Pons (tissue), 1 donor: ENCODE results near the gene MARS1.
"Not testable (repeated sequence)": the region's sequence is repeated elsewhere in the genome, so short reads cannot be mapped to it uniquely, and the experiment has no call there.

Experiments
- DNase-seq: peaks from one replicate; pipeline ENCODE4 v3.0.0-alpha.2; 2016; ENCODE audit warnings: low spot score

The MARS1 gene

DNA sequence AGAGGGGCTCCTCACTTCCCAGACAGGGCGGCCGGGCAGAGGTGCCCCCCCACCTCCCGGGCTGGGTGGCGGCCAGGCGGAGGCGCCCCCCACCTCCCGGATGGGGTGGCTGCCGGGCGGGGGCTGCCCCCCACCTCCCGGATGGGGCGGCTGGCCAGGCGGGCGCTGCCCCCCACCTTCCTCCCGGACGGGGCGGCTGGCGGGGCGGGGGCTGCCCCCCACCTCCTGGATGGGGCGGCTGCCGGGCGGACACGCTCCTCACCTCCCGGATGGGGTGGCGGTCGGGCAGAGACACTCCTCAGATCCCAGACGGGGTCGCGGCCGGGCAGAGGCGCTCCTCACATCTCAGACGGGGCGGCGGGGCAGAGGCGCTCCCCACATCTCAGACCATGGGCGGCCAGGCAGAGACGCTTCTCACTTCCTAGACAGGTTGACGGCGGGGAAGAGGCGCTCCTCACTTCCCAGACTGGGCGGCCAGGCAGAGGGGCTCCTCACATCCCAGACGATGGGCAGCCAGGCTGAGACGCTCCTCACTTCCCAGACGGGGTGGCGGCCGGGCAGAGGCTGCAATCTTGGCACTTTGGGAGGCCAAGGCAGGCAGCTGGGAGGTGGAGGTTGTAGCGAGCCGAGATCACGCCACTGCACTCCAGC is 7.3 kb downstream of the MARS1 start:
- not testable (repeated sequence) for DNase-seq

DNA sequence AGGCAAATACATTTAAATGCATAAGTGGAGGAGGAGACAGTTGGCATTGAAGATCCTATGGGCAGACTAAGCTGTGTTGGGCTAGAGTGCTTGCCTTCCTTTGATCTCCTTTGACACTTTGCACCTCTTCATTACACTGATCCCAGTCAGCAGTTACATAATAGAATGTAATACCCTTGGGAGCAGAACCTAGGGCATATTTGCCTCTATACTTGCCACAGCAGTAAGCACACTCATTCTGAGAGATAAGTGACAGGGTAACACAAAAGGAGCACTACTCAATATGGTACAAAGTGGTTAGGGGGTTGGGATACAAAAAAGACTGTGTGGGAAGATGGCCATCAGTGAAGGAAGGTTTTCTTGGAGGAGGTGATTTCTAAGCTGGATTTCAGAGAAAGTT is 9.0 kb downstream of the MARS1 start:
- no peak for DNase-seq

DNA sequence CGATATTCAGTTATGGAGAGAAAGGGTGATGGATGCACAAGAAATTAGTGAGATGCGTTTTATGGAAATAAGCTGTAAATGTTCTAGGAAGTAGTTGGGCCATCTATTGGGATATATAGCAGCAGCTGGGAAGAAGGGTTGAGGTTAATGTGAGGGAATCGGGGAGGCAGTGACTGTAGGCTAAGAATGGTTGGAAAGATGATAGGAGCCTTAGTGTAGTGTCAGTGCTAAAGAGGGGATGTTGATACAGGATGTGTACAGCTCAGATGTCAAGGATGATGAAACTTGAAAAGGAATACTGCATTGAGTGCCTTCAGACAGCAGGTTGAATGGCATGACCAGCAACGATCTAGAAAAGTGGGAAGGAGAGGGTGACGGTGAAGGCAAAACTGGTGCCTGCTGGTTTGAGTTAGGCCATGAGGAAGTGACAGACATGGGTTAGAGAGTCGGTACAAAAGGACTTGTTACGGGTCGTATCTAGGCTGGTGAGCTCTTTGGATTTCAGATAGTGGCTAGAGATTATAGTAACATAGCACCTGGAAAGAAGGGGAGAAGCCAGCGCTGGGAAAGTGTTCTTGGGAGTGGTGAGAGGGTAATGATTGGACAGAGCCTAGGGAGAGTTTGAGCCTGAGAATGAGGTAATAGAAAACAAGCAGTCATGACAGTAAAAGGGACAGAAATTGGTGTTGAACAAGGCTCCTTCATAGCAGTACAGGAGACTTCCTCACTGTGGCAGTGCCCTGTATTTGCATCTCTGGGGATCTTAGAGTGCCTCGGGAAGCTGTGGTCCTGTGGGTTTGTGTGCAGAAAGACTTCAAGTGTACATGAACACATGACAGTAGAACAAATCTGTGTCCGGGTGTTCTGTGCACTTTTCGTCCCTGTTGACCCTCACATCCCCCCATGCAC is 9.6 kb downstream of the MARS1 start:
- DNase-seq, result no peak

DNA sequence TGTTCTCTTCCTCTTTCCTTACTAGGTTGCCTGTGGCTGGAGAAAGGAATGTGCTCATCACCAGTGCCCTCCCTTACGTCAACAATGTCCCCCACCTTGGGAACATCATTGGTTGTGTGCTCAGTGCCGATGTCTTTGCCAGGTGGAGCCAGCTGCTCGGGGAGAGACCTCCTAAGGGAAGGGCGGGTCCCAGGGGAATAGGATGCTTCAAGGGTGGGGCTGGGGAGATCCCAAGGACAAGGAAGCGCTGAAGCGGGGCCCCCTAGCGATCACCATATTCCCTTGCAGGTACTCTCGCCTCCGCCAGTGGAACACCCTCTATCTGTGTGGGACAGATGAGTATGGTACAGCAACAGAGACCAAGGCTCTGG is 10.2 kb downstream of the MARS1 start:
- DNase-seq, result no peak

DNA sequence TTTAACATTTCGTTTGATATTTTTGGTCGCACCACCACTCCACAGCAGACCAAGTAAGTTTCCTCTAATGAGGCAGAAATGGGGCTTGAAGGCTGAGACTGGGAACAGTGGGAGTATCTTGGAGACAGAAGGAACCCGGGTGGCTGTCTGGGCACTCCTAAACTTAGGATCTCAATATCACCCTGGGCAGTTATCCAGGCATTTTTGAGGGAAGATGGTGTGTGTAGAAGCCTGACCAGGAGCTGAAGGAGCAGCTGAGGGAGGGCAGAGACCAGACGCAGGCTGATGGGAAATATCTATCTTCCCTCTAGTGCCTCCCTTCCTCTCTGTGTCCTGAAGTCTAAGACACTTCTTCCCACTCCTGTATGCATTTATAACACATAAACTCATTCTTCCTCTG is 10.7 kb downstream of the MARS1 start:
- no peak for DNase-seq

DNA sequence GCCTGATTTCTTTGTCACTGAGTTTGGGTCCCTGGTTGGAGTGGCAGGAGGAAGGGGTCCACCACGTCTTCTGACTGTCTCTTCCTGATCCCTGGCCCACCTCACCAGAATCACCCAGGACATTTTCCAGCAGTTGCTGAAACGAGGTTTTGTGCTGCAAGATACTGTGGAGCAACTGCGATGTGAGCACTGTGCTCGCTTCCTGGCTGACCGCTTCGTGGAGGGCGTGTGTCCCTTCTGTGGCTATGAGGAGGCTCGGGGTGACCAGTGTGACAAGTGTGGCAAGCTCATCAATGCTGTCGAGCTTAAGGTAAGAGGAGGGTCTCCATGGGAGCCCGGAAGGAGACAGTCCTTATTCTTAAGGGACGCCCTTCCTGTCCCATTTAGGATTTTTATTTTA is 12.3 kb downstream of the MARS1 start:
- DNase-seq, result no peak

DNA sequence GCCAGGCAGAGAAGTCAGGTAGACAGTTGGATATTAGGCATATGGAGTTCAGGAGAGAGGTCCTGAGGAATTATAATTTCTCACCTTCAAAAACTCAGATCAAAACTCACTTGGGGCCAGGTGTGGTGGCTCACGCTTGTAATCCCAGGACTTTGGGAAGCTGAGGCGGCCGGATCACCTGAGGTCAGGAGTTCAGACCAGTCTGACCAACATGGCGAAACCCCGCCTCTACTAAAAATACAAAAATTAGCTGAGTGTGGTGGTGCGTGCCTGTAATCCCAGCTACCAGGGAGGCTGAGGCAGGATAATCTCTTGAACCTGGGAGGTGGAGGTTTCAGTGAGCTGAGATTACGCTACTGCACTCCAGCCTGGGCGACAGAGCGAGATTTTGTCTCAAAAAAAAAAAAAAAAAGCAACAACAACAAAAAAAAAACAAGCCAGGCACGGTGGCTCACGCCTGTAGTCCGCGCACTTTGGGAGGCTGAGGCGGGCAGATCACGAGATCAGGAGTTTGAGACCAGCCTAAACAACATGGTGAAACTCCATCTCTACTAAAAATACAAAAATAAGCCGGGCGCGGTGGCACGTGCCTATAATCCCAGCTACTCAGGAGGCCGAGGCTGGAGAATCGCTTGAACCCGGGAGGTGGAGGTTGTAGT is 14.6 kb downstream of the MARS1 start:
- not testable (repeated sequence) for DNase-seq

DNA sequence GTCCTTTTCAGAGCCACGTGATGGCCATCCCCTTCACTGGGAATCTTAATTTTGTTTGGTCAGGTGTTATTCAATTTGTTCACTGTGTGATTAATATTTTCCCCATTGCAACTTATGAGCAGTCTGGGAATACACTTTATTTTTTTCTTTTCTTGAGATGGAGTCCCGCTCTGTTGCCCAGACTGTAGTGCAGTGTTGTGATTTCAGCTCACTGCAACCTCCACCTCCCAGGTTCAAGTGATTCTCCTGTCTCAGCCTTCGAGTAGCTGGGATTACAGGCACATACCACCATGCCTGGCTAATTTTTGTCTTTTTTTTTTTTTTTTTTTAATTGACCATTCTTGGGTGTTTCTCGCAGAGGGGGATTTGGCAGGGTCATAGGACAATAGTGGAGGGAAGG is 18.7 kb downstream of the MARS1 start:
- not testable (repeated sequence) for DNase-seq

DNA sequence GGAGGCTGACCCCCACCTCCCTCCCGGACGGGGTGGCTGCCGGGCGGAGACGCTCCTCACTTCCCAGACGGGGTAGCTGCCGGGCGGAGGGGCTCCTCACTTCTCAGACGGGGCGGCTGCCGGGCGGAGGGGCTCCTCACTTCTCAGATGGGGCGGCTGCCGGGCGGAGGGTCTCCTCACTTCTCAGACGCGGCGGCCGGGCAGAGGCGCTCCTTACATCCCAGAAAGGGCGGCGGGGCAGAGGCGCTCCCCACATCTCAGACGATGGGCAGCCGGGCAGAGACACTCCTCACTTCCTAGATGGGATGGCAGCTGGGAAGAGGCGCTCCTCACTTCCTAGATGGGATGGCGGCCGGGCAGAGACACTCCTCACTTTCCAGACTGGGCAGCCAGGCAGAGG is 19.9 kb downstream of the MARS1 start:
- DNase-seq, result not testable (repeated sequence)

DNA sequence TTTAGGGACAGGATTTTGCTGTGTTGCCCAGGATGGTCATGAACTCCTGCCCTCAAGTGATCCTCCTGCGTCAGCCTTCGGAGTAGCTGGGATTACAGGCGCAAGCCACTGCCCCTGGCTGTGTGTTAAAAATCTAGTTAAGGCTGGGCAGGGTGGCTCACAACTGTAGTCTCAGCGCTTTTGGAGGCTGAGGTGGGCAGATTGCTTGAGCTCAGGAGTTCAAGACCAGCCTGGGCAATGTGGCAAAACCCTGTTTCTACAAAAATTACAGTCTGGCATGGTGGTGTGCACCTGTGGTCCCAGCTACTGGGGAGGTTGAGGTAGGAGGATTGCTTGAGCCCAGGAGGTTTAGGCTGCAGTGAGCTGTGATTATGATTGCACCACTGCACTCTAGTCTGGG is 23.3 kb downstream of the MARS1 start:
- DNase-seq, result no peak

DNA sequence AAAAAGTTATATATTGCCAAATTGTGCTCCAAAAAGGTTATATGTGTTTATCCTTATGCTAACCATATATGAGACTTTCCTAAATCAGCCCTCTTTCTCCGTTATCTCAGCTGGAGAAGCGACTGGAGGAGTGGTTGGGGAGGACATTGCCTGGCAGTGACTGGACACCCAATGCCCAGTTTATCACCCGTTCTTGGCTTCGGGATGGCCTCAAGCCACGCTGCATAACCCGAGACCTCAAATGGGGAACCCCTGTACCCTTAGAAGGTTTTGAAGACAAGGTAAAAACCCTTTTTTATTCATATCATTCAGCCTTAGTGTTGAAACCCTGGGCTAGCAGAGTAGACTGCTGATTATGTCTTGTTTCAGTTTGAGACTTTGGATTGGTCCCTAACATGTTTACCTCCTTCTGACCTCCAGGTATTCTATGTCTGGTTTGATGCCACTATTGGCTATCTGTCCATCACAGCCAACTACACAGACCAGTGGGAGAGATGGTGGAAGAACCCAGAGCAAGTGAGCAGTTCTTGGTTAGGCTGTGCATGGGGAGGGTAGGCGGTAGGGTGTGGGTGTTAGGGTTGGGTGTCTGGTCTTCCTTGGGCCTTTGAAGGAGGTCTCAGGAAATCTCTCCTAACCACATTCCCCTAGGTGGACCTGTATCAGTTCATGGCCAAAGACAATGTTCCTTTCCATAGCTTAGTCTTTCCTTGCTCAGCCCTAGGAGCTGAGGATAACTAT is 23.9 kb downstream of the MARS1 start:
- no peak for DNase-seq

DNA sequence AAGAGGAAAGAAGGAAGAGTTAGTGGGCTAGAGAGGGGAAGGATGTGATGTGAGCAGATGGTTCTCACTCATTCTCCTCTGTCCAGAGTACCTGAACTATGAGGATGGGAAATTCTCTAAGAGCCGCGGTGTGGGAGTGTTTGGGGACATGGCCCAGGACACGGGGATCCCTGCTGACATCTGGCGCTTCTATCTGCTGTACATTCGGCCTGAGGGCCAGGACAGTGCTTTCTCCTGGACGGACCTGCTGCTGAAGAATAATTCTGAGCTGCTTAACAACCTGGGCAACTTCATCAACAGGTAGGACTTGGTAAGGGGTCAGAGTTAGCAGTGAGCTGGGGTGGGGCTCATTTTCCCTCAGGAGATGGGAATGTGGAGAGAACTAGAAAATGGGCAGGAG is 24.8 kb downstream of the MARS1 start:
- no peak for DNase-seq

DNA sequence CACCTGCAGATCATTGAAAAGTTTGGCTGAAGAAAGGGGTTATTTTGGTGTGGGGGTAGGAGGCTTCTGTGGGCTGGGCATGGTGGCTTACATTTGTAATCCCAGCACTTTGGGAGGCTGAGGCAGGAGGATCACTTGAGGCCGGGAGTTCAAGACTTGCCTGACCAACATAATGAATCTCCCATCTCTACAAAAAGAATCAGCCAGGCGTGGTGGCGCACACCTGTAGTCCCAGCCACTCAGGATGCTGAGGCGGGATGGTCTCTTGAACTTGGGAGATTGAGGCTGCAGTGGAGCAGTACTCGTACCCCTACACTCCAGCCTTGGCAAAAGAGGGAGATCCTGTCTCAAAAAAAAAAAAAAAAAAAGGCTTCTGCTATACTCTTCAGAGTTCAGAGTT is 25.4 kb downstream of the MARS1 start:
- no peak for DNase-seq

DNA sequence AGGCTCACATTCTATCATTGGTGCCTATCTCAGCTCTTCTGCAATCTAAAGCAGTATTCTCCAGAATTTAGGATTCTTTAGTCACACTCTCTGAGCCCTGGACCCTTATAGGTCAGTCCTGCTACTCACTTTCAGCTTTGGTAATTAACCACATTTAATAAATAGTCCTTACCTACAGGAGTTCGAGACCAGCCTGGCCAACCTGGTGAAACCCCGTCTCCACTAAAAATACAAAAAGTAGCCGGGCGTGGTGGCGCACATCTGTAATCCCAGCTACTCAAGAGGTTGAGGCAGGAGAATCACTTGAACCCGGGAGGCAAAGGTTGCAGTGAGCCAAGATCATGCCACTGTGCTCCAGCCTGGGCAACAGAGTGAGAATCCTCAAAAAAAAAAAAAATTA is 25.8 kb downstream of the MARS1 start:
- DNase-seq, result not testable (repeated sequence)

DNA sequence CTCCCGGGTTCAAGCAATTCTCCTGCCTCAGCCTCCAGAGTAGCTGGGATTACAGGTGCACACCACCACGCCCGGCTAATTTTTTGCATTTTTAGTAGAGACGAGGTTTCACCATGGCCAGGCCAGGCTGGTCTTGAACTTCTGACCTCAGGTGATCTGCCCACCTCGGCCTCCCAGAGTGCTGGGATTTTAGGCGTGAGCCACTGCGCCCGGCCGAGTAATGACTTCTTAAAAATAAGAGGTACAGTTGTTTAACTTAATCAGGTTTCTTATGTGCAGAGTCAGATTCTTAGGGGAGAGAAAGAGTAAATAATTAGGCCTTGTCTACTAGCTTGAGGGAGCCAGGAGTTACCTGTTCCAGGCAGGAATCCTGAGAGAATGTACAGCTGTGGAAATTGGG is 26.4 kb downstream of the MARS1 start:
- not testable (repeated sequence) for DNase-seq

DNA sequence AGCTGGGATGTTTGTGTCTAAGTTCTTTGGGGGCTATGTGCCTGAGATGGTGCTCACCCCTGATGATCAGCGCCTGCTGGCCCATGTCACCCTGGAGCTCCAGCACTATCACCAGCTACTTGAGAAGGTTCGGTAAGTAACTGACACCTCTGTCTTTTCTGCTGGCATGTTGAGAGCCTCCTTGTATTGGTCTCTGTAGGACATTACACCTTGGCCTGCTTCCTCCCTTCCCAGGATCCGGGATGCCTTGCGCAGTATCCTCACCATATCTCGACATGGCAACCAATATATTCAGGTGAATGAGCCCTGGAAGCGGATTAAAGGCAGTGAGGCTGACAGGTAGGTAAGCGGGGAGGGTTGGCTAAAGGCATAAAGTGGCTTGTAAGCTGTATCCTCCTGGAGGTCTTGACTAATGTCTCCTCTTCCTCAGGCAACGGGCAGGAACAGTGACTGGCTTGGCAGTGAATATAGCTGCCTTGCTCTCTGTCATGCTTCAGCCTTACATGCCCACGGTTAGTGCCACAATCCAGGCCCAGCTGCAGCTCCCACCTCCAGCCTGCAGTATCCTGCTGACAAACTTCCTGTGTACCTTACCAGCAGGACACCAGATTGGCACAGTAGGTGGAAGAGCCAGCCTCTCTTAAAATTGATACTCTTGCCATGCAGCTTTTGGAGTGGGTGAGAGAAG is 27.0 kb downstream of the MARS1 start:
- DNase-seq, result no peak

DNA sequence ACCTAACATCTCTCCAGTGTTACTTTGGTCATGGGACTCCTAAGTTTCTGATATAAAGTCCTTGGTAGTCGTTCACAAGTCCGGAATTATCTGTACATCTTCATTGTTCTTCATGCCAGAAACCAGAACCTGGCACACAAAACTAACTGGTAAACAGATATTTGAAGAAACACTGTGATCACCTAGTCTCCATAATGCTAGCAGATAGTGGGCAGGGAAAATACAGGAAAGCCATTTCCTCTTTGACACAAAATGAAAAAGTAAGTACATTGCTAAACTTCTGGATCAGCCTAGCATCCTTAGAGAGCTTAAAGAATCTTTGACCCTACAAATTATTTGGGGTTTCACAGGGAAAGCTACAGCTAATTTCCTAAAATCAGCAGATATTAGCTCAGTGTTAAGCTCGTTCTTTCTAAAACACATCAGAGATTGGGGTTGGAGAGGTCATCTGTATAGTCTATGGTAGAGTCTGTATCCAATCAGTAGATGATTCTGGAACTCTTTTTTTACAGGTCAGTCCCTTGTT is 27.6 kb downstream of the MARS1 start:
- no peak for DNase-seq

DNA sequence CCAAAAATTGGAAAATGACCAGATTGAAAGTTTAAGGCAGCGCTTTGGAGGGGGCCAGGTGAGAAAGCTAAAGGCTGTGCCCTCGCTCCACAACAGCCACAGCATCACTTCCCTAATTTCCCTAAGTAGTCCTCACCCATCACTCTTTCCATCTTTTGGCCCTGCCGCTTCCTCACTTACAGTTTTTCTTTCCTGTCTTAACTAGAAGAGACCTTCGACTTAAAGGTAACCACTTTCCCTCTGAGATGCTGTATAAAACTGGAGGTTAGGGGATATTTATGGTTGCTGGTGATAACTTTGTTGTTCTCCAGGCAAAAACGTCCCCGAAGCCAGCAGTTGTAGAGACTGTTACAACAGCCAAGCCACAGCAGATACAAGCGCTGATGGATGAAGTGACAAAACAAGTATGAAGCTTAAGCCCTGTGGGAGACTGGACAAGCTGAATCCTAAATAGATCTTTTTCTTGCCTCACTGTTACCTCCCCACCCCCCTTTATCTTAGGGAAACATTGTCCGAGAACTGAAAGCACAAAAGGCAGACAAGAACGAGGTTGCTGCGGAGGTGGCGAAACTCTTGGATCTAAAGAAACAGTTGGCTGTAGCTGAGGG is 28.2 kb downstream of the MARS1 start:
- no peak for DNase-seq

DNA sequence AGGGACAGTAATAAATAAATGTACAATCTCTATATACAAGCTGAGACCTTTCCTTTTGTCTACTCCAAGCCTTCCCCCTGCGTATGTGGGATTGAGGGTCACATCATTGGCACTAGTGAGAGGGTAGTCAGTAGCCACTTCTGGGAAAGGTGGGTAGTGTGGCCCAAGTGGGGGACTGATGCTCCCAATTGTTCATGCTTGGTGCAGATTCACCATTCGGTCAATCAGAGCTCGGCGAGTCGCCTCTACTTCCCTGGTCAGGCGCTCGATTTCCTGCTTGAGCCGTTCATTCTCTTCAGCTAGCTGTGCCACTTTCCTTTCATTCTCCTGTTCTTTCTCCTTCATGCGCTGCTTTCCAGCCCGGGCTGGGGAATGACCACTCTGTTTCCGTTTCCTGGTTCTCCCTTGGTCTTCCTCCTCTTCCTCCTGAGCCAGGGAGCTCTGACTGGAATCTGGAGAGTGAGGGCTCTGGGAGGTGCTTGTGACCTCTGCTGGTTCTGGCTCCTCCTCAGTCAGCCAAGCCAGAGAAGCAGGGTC is 28.8 kb downstream of the MARS1 start:
- DNase-seq, result no peak

DNA sequence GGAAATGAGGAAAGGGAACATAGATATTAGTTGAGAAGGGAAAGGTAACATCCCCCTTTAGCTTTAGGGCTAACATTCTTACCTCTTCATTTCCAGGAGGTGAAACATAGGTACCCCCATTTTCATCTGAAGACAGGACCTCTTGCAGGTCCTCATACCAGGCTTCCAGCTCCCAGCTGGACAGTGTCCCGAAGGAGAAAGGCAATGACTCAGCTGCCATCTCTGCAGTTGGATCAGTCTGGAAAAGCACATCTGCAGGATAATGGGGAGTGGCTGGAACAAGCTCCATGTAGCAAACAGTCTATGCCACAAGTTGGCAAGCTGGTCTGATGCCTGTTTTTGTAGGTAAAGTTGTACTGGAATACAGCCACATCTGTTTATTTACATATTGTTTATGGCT is 29.3 kb downstream of the MARS1 start:
- DNase-seq, result no peak

DNA sequence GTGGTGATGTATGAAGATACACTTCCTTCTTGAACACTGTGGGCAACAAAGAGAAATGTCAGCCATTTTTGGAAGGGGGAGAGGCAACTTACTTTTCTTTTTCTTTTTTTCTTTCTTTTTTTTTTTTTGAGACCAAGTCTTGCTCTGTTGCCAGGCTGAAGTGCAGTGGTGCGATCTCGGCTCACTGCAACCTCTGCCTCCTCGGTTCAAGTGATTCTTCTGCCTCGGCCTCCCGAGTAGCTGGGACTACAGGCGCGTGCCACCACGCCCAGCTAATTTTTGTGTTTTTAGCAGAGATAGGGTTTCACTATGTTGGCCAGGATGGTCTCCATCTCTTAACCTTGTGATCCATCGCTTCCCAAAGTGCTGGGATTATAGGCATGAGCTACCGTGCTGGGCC is 29.9 kb downstream of the MARS1 start:
- DNase-seq, result not testable (repeated sequence)
